Measurements from ENCODE around the gene CRTC3.
"Not testable (repeated sequence)": the region's sequence is repeated elsewhere in the genome, so short reads cannot be mapped to it uniquely, and the experiment has no call there.

The CRTC3 gene

DNA sequence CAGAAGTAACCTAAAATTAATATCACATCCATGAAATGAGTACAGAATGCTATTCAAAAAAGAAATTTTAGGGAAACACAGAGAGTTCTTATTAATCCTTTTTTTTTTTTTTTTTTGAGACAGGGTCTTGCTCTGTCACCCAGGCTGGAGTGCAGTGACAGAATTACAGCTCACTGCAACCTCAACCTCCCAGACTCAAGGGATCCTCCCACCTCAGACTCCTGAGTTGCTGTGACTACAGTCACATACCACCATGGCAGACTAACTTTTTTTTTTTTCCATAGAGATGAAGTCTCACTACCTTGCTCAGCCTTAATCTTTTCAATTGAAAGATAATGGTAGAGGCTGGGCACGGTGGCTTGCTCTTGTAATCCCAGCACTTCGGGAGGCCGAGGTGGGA lies 6.3 kb upstream of the CRTC3 start:
- DNase-seq: no peak

DNA sequence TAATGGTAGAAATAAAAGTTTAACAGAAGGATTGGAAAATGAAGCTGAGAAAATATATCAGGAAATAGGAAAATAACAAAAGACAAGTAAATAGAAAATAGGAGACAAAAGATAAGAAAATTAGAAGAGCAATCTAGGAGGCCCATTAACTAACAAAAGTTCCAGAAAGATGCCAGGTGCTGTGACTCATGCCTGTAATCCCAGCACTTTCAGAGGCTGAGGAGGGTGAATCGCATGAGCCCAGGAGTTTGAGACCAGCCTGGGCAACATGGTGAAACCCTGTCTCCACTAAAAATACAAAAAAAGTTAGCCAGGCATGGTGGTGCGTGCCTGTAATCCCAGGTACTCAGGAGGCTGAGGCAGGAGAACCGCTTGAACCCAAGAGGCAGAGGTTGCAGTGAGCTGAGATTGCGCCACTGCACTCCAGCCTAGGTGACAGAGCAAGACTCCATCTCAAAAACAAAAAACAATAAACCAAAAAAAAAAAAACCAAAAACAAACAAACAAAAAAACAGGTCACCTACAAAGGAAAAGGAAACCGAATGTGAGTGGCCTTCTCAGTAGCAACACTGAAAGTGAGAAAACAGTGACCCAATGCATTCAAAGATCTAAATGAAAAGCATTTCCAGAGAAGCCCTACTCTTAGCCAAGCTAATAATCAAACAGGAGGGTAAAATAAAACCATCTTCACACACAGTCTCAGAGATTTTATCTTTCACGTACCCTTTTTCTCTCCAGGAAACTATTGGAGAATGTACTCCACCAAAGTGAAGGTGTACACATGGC lies 5.5 kb upstream of the CRTC3 start:
- not testable (repeated sequence) for DNase-seq

DNA sequence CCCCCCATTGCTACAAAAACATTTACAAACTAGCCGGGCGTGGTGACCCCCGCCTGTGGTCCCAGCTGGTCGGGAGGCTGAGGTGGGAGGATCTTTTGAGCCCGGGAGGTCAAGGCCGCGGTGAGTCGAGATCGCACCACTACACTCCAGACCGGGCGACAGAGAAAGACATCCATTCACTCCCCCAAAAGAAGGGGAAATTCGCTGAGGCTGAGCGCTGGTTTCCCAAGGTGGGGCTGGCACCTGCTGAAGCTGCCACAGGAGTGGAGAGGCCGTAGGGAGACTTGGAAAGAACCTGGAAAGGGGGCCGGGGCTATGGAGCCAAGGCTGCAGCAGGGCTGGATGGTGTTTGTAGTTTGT lies 732 bp upstream of the CRTC3 start:
- no peak for DNase-seq

DNA sequence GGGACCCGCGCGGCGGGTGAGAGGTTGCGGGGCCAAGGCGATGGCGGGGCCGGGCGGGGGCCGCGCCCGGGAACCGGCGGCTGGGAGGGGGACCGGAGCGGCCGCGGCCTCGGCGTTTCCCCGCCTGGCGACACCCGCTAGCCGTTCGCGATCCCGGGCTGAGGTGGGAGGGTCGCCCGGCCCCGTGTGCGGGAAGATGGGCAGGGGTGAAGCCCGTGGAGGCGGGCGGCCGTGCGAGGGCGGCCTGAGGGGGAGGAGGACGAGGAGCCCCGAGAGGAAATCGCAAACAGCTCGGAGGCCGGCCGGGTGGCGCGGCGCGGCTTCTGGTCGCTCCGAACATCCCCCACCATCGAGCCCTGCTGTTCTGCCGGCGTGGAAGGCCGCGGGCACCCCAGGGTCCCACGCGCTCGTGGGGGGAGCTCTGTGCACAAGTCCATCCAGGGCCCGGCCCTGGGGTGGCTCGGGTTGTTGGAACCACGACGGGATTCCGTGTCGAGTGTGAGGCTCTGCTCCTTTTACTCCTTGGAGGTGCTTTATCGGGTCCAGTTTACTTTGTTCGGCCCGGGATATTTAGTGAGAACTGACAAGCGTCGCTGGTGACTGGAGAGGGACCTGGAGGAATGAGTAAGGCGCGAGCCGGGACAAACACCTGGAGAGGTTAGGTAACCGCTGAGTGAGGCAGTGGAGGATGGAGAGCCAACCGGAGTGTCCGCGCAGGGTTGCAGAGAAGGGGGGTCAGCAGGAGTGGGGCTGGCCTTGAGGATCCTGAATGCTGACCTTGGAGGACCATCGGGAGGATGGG lies 728 bp downstream of the CRTC3 start:
- DNase-seq: no peak

DNA sequence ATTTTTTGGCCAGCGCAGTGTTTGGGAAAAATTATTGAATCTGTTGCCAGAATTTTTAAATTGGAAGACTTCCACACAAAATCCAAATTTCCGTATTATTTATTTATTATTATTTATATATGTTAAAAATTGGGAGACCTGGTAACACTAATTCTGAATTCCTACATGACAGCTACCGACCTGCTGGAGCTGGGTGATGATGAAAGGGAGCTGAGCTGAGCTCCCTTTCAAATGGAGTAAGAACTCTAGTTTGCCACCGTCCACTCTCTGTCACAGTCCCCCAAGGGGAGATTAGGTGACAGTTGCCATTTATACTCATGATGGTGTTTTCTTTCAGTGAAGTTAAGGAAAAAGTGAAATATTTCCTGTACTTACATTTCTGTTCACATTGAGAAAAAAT lies 1.4 kb downstream of the CRTC3 start:
- no peak for DNase-seq

DNA sequence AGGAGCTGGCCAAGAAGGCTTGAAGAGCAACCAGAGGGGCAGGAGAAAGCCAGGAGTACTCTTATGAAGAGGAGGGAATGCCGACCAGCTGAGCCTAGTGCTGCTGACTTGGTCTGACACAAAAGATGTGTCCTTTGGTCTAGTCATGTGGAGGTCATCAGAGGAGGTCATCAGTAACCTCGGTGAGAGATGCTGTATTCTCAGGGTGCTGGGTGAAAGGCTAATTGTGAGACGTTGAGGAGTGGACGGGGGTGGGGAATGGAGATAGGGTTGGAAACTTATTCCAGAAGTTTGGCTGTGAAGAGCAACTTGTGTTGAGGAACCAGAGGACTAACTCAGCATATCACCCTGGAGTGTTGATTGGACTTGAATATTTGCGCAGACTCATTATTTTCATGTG lies 5.5 kb downstream of the CRTC3 start:
- DNase-seq: no peak

DNA sequence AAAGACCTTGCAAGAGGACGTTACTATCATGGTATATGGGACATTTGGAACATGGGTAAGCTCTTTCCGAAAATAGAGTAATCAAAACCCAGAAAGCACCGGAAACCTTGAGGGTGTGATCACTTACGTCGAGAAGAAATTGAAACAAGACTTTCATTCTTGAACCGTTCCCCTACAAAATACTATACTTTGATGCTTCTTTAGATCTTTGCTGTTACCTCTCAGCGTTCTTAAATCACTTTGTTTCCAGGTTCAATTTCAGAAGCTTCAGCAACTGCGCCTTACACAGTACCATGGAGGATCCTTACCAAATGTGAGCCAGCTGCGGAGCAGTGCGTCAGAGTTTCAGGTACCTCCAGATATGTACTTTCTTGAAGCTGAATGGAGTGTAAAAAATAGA lies 10.1 kb downstream of the CRTC3 start:
- no peak for DNase-seq

DNA sequence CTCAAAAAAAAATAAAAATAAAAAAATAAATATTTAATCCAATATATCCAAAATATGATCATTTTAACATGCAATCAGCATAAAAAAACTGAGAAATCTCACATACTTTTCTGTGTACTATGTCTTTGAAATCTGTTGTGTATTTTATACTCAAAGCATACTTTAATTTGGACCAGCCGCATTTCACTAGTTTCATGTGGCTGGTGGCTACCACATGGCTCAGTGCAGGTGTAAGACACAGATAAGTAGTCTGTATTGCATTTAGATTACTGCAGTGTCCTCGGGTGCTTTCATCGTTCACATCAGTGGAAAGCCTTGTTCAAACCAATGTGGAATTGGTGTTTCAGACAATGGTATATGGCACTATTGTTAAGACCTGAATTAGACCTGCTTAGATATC lies 11.0 kb downstream of the CRTC3 start:
- no peak for DNase-seq

DNA sequence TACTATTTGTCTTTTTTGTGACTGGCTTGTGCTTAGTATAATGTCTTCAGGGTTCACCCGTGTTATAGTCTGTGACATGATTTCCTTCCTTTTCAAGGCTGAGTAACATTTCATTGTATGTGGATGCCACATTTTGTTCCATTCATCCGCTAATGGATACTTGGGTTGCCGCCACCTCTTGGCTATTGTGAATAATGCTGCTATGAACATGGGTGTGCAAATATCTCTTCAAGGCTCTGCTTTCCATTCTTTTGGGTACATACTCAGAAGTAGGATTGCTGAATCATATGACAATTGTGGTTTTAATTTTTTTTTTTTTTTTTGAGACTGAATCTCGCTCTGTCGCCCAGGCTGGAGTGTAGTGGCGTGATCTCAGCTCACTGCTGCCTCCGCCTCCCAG lies 15.4 kb downstream of the CRTC3 start:
- DNase-seq: no peak

DNA sequence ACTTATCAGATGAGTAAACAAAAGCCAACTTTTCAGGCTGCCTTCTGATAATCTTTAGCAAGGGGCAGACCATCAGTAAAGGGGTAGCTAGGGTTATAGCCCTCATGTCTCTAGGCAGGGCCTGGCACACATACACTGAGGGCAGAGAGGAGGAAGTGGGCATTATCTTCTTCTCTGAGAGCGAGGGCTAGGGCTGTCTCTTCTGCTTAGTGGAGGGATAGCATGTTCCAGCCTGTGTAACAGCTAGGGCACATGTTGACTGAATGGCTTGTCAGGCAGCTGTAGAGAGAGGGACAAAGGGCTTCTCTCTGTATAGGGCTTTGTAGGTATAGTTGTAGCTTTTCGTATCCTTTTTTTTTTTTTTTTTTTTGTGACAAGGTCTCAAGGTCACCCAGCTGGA lies 17.8 kb downstream of the CRTC3 start:
- DNase-seq: peak; percentile 26

DNA sequence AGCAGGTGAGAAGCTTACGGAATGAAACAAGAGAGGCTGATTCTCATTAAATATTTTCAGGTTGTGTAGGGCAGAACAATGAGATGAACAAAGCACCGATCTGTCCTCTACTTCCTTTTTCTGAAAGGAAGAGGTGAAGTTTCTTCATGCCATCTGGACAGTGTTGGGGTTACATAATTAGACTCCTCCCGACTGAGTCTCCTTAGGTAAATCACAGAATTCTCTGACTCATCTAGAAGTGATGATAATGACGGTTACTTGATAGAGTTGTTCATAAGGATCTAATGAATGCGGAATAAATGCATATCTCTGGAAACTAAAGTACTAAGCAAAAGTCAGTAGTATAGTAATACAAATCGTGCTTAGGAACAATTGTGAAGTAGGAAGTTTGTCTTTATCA lies 21.2 kb downstream of the CRTC3 start:
- peak; percentile 73 for DNase-seq

DNA sequence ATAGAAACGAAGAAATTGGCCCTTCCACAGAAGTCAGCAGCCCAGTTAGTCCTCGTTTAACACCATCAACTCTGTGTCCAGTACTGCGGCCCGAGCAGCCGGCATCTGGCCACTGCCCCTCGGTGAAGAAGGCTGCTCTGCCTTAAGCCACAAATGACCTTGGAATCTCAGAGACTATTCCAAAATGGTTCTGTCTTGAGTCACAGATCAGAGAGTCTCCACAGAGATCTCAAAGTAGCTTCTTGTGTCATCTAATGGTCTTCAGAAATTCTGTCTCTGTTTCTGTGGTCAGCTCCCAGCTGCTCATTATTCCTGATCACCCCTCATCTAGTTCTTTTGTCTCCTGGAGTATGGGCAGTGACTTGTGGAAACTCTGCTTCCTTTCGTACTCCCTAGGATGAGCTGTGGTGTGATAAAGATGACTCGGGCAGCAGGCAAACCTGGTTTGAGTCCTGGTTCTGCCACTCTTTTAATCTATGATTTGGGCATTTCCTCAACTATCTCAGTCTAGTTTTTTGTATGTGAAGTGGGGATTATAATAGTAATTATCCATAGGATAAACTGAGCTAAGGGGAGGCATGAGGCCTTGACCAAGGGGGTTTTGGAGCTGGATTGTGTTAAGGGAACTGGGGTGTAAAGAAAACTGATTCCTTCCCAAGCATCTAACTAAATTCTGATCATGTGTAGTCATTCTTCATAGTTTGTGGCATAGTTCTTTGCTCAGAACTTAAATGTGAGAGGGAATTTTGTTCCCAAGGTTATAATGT lies 22.6 kb downstream of the CRTC3 start:
- DNase-seq: no peak

DNA sequence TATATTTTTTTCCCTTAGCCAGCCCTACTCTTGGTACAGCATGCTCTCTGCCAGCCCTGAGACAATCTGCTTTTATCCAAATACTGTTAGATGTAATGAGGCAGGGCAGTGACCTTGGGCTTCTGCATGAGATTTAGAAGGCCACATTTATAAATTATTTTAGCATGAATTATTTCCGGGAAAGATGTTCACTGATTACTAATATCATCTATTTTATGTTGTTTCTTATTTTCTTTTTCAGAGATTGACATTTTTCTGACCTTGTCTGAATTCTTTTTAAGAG lies 23.1 kb downstream of the CRTC3 start:
- DNase-seq: no peak

DNA sequence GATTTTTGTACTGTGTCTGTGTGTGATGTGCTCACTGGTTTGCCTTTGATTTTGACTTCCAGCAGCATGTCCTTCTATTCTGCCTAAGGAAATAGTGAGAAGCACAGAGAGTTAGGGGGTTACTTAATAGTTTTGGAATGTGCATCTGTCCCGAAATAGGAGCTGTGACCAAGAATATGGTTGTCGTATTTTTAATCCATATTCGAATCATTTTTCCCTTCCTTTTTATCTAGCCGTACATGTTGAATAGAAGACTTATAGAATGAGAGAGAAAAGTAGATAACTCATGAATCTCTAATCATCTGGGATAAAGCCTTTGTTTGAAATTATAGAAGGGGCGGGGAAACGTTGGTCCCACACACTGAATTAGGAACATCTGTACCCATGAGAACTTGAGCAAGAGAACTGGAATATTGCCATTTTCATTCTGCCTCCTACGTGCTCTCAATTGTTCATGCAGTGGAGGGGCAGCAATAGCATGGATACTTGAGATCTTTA lies 23.6 kb downstream of the CRTC3 start:
- DNase-seq: no peak

DNA sequence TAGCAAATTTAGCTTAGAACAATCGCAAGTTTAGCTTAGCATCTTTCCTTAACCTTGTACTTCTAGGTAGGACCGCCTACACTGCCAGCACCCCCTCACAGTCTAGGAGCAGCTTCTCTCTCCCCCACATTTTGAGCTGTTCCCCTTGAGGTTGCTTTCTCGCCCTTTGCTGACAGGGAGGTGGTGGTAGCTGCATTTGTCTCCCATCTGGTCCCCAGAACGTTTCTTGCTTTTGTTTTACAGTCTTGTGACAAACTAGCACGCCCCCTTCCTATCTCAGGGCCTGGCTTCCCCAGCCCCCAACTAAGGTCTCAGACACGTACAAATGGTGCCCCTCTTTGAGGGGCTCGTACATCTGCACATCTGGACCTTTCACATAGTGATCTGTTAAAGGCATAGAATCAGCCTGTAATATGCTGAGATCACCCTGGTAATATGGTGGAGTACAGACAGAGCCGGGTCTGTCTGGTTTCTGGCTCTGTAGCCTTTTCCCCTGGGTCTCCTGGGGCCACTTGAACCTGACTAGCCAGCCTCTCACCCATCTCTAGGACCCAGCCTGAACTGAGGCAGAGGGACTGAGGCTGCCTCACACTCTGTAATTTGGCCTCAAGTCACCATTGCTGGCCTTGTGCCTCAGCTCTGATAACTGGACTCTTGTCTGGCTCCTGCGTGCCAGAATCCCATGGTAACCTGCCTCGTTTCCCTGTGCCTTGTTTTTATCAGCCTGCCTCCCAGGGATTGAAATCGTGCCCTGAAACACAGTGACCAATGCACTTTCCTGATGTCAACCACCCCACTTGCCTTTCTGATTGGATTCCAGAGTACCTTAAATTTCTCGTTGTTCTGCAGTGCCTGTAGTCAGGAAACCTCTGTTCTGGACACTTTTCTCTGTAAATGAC lies 27.7 kb downstream of the CRTC3 start:
- no peak for DNase-seq

DNA sequence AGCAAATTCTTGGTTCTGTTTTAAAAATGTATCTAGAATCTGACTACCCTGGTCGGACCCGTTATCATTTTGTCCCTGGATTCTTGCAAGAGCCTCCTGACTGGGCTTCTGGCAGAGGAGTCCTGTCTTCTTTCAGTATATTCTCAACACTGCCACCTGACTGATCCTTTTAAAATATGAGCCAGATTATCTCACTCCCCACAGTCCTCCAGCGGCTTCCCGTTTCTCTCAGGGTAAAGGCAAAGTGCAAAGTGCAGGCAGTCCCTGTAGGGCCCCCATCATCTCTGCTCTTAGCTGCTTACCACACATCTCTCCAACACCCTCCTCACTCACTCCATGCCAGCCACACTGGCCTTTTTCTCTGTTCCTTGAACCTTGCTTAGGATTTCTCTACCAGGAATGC lies 28.4 kb downstream of the CRTC3 start:
- peak; percentile 73 for DNase-seq

DNA sequence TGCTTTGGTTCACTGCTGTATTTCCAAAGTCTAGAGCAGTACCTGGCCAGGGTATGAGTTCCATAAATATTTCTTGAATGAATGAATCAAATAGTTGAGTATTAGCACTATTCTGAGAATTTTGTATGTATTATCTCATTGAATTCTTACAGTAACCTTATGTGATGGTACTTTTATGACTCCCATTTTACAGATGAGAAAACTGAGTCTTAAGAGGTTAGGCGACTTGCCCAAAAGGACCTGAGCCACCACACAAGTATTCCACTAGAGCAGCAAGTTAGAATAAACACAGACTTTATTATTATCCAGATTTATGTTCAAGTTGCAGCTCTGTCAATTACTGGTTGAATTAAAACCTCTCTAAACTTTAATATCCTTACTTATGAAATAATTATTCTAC lies 29.4 kb downstream of the CRTC3 start:
- DNase-seq: no peak

DNA sequence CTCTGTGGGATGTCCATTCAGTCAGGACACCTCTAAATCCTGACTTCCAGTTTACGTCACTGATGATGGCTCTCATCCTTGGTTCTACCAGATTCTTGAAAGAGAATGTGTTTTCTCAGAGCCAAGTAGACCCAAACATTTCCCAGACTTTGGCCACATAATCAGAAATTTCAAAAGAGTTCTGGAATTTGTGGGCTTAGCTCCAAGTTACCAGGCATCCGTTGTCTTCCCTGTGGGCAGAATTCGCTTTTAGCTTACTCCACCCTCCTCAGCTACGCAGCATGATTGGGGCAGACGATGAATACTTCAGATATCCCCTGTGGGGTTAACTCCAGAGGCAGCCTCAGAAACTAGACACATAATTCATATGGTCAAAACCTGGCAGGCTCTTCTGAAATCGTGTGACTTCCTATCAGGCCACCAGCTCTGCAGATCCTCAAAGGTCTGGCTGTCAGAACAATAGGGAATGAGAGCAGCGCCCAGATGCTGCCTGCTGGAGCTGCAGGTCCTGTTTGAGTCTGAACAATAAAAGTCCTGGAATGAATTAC lies 30.6 kb downstream of the CRTC3 start:
- DNase-seq: no peak

DNA sequence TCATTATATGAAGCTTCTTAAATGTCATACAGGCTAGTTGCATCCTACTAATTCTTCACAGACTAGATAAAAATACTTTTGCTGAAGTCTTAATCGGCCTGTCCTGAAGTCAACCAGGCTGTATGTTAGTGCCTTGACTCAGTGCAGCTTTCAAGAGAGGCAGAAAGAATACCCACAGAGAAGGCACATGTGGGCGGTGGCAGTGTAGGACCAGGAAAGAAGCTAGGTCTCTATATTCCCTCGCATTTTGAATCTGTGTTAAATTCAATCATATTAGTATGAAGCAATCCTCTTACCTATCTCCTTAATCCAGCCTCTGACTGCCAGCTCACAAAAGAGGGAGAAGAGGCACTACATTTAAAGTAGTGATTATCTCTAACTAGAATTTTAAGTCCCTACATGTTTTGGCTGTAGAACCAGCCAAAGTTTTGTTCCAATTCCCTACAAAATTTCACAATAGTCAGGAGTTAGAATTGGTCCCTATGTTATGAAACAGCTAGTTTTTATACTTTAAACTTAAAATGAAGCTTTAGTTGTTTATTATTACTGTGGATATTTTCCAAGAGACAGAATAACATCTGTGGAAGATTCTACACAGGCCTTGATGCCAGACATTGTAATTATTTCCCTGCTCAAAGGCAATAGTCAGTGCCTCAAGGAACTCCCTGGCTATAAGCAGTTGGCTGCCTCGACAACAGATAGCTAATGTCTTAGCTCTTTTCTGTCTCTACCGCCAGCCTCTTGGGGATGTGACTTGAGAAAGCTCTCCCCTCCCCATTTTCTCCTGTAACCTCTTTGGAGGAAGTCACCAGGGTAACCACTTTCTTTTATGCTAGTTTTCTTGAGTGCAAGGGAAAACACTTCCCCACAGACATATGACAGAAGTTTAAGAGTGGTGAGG lies 31.9 kb downstream of the CRTC3 start:
- DNase-seq: peak; percentile 74

DNA sequence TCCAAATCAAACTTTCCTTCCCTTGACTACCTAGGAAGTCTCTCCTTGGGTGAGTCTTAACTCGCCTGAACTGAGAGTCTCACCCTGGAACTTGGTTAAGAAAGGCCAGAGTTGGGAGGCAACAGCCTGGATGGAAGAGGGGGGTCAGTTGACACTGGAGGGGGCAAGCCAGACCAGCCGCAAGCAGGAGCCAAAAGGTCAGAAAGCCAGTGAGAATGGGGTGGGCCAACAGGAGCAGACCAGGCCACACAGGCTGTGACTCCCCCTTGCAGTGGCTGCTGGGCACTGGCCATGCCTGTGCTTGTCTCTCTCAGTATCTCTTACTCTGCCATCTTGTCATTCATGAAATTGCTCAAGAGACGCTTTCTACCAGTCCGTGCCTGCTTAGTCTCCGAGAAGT lies 32.9 kb downstream of the CRTC3 start:
- no peak for DNase-seq

DNA sequence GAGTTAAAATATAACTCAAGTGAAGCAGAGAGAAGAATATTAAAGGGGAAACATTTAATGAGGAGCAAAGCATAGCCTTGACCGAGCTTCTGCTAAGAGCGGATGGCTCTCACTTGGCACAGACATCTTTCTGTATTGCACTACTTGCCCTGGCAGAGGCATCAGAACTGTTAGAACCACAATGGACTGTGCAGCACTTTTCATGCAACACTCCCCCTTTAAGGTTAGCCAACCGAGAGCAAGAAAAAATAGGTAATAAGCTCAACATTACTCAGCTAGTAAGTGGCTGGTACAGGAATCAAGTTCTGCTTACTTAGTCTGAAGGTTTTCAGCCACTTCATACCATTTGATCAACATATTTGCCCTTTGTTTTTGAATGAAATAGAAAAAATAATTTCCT lies 33.7 kb downstream of the CRTC3 start:
- DNase-seq: no peak

Data from MV-4-11 (cell line).